NCI-H446 (cell line): ENCODE measurements around the gene PARD6B.
"Not testable (repeated sequence)": the region's sequence is repeated elsewhere in the genome, so short reads cannot be mapped to it uniquely, and the experiment has no call there.

Source experiments
- DNase-seq, 2 experiments: peaks; one replicate each; lab custom pipeline; 2025; lab: John Stamatoyannopoulos, UW

PARD6B gene

GRCh38 chr20:50799890-50800550 is 68.6 kb downstream of the PARD6B start:
- DNase-seq: no peak

- not testable (repeated sequence) for DNase-seq
Measured at GRCh38 chr20:50800986-50801746, 69.8 kb downstream of the PARD6B start.

GRCh38 chr20:50801747-50802125 is 70.4 kb downstream of the PARD6B start:
- no peak for DNase-seq

- no peak for DNase-seq
Measured at GRCh38 chr20:50802289-50802688, 70.9 kb downstream of the PARD6B start.

DNA sequence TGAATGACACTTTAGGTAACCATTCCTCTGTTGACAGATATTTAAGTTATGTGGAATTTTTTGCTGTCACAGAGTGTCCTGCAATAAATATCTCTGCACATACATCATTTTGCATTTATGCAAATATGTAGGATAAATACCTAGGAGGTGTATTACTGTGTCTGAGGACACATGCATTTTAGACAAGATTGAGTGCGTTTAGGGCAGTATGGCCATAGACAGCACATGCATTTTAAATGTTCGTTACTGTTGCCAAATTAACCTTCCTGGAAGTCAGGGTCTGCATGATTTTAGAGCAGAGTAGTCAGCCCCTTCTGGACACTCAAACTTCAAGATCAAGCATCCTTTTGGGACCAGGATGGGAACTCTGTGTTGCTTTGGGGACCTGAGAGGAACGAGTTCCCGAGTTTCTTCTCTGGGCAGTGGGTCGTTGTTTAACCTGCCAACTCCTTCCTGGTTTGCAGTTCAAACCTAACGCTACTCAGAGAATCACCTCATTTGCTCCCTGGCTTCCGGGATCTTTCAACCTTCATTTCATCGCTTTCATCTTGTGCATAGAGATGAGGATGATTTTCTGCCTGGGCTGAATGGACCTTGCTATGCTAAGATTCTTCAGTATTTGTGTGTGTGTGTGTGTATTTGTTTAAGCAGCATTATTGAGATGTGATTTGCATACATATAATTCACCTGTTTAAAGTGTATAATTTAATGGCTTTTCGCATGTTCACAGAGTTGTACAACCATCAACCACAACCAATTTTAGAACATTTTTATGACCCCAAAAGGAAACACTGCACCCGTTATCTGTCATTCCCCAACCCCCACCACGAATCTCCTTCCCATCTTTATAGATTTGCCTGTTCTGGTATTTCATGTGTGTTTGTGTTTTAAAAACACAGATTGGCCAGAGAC is 73.3 kb downstream of the PARD6B start:
- no peak for DNase-seq

DNA sequence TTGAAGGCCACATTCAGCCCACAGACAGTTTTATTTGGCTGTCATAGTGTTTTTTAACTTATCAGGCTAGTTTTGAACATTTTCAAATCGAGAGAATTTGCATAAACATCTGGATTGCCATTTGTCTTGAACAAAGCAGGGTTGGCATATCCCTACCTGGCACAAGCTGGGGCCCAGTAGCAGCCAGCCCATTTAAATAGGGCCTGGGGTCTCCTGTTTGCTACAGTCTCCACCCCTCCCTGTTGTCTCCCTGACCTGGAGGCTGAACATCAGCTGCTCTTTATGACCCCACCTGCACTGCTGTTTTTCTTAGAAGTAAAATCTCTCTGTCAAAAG is 73.9 kb downstream of the PARD6B start:
- DNase-seq: no peak

- DNase-seq: no peak
Measured at GRCh38 chr20:50806126-50806768, 74.9 kb downstream of the PARD6B start.
